Stimulated activated CD8-positive, alpha-beta memory T cell treated with anti-CD3 and anti-CD28 coated beads, Interleukin-7, amount 100 ng/mL, for 4 hours (primary cell): ENCODE data around the gene RALY.

Experiments
- DNase-seq, 2 donors: peaks; one replicate each; pipeline ENCODE4 v3.0.0-alpha.2; 2020; ENCODE audit warnings: low read depth in 2 of 2

RALY gene

DNA sequence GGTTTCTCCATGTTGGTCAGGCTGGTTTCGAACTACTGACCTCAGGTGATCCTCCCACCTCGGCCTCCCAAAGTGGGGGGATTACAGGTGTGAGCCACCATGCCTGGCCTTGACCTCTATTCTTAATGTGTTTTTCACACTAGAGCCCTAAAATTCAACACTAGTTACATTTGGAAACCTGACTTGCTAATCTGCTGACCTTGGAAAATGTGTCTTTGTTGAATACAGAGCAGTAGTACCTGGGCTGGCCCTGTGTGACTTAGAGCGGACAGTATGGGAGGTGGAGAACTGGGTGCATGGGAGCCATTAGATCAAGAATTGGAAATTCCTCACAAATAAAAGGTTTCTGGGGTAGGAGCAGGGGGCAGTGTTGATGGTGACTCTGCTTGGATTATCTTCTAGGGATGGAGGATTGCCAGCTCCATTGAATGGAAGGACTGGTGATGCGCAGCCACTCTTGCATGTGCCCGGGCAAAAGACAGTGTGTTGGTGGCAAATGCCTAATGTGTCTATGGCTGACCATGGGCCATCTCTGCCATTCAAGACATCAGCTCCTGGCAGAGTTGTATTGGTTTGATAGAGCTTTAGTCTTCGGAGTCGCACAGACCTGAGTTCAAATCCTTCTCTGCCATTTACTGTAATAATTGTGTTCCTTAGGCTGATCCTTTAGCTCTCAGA, 53.4 kb downstream of the RALY start:
- DNase-seq, result no peak

DNA sequence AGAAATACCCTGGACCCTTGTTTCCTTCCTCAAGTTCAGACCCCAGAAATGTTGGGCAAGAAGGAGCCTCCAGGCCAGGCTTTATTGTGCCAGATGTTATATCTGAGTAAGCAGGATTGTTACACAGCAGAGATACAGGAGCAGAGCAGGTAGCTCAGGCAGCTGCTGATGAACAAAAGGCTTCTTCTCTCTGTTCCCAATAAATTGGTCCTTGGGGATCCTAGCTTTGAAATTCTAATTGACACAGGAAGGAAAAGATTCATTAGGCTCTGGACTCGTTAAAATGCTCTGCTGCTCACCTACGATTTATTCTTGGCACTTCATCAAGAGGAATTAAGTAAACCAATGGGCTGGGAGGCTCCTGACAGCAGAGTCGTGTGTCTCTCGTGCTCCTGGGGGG, 54.2 kb downstream of the RALY start:
- no peak for DNase-seq

- DNase-seq, result no peak
These were observed 55.7 kb downstream of the RALY start for GRCh38 chr20:34049389-34049788.

- no peak for DNase-seq
These were observed 56.4 kb downstream of the RALY start for GRCh38 chr20:34049897-34050695.

DNA sequence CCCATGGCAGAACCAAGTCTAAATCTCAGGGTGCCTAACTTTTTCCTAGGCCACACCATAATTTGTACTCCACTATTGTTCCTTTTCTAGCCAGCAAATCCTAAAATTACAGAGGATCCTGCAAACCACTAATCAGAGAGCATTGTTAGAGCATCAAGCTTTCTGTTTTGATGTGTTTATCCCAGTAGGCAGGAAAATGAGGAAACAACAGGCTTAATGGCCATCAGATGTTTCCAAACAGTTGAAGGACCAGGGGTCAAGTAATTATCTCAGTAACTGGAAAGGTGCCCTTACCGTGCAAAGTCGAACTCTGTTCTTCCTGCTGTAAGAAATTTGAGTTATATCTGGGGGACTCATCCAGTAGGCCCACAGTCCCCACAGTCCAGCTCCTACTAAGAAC, 58.7 kb downstream of the RALY start:
- no peak for DNase-seq

DNA sequence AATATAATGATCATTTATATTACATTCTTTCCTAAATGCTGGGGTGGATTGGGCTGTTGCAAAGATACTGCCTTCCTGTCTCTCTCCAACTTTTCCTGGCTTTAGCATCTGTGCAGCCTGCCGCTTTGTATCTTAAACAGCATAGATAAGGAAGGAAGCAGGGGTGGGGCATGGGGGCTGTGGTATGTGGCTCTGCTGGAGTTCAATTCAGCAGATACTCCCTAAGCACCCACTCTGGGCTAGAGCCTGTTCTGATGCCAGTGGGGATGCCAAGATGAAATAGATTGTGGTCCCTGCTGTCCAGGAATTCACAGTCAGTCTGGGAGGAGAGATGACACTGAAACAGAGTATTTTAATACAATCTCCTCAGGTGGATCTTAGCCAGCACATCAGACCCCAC, 61.6 kb downstream of the RALY start:
- DNase-seq, result no peak

- no peak for DNase-seq
These were observed 65.1 kb downstream of the RALY start for GRCh38 chr20:34058831-34059230.

- no peak for DNase-seq
These were observed 67.3 kb downstream of the RALY start for GRCh38 chr20:34060970-34061369.

- DNase-seq, result no peak
These were observed 68.0 kb downstream of the RALY start for GRCh38 chr20:34061695-34062094.

- no peak for DNase-seq
These were observed 69.1 kb downstream of the RALY start for GRCh38 chr20:34062570-34063482.

GRCh38 chr20:34064286-34064685, 70.6 kb downstream of the RALY start:
- no peak for DNase-seq

DNA sequence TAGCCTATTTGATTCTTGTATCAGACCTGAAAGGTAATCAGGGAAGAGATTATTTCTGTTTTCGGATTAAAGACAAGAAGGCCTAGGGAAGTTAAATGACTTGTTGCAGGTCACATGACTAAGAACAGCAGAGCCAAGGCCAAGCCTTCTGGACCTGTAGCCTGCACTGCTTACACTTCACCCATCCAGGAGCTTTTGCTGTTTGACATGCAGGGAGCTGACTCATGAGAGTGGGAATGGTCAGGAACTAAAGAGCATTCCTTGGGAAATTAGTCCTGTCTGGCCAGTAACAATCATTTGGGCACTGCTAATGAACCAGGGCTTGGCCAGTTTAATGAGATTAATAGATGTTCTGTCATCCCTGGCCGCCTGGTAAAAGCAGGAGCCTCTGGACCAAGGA, 71.5 kb downstream of the RALY start:
- DNase-seq, result no peak

GRCh38 chr20:34066476-34067090, 72.9 kb downstream of the RALY start:
- DNase-seq, result no peak

DNA sequence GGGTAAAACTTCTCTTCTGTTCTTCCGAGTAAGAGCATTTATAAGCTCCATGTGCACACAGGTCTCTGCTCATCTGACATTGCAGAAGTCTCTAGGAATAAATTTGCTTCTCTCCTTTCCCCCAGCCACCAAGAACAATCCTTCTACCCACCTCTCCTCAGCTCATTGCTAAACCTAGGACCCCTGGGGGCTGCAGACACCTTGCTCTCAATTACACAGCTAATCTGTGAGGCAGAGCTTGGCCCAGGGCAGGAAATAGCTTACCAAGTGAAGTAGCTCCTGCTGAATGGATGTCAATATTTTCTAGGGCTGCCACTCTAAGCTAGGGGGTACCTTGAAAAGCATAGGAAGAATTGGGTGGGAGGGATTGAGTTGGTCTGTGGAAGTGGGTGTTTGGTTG, 74.3 kb downstream of the RALY start:
- DNase-seq, result no peak

GRCh38 chr20:34069341-34070078, 75.8 kb downstream of the RALY start:
- DNase-seq, result peak; percentile 23 to 28

DNA sequence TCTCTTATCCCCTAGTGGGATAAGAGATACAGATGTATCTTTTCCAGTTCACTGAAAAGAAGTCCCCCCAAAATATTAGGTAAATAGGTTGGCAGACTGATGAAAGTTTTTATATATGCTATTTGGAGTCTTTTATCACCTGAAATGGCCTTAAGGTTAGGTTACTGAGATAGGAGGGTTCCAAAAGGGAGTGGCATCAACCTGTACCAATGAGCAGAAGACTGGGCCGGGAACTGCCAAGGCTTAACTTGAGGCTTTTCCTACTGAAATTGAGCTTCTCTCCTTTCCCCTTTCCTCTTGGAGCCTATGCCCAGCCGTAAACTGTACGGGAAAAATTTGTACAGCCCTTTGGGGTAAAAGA, 76.3 kb downstream of the RALY start:
- no peak for DNase-seq

GRCh38 chr20:34070859-34071258, 77.1 kb downstream of the RALY start:
- no peak for DNase-seq

DNA sequence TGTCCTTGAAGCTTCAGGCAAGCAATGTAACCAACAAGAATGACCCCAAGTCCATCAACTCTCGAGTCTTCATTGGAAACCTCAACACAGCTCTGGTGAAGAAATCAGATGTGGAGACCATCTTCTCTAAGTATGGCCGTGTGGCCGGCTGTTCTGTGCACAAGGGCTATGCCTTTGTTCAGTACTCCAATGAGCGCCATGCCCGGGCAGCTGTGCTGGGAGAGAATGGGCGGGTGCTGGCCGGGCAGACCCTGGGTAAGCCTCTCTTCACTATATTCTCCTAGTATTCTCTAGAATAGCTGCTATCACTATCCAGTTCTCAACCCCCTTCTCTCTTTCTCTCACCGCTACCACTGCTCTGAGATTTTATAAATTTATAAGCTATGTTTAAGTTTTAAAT, 78.4 kb downstream of the RALY start:
- no peak for DNase-seq

- DNase-seq, result no peak
These were observed 79.1 kb downstream of the RALY start for GRCh38 chr20:34072778-34073177.

DNA sequence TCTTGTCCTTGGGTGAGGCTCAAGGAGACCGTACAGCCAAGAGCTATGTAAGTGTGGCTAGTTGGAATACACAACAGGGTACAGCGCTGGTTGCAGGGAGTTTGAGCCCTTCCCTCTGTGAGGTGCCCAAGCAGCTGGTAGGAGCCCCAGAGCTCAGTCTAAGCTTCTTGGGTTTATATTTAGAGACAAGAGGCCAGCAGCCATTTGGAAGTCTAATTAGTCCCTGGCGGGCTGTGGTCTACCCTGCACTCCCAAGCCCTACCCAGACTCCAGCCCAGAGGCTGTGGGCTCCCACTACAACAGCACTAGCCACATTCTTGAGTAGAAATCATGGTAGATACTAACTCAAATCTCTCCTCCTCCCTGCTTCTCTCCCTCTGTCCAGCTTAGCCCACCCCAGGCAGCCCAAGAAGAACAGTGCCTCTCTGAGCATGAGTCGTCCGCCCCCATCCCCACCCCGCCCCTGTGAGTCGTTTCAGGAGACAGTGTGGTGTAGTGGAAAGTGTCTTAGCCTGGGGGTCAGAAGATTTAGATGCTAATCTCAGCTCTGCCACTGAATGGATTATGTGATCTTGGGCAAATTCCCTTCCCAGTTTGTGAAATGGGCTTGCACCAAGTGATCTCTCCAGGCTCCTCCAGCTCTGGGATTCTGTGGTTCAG, 80.5 kb downstream of the RALY start:
- DNase-seq, result no peak

- DNase-seq, result no peak
These were observed 81.9 kb downstream of the RALY start for GRCh38 chr20:34075647-34076046.
